GM19193 (cell line): ENCODE results near the gene CUL1.

ENCODE experiments used
- POLR2A ChIP-seq: IDR thresholded peaks from 4 replicates; pipeline ENCODE4 v1.6.1; 2011; ENCODE audit not compliant: insufficient read depth, insufficient read length; ENCODE audit errors: extremely low read depth

CUL1 gene

DNA sequence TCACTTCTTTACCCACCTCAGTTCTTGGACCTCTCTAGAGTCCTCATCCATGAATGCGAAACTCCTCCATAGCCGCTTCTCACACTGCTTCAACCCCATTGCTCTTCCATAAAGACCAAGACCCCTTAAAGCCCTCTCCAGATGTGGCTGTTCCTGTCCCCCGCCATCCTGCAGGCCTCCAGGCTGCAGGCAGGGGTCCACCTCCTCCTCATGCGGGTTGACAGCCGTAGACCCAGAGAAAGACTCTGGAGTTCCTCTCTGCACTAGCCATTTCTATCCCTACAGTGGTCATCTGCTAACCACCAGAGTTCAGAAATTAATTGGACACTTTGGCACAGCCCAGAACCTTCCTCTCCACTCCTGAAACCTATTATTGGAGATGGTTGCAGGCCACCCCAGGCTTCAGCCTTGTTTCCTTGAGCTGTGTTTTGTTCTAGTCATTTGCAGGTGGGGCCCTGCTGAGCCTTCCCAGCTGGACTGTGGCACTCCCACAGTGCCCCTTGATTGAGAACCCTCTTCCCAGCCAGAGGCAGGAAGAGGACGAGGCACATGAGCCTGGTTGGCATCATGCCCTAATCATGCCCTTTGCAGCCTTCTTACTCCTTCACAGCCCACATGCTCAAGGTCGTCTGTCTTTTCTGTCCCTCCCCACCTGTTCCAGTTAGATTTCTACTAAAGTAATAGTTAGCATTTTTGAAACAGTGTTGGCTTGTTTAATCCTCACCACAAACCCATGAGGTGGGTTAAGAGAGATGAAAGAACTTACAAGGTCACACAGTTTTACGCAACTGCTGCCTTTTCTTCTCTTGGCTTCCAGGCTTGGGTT, 23.9 kb downstream of the CUL1 start:
- TF ChIP-seq POLR2A, result no peak

DNA sequence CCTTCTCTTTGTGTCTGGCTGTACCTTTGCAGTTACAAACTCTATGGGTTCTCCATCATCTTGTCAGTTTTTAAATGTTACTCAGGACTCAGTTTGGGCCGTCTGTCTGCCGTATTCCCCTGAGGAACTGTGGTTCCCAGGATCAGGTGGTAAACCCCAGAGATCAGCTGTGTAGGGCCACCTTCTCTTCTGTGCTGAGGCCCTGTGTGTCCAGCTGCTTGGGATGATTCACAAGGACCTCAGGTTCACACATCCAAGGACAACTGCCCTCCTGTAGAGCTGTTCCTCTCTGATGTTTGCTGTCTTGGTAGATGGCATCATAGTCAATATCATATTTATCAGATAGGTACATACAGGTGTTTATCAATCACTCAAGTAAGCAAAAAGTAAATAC, 24.5 kb downstream of the CUL1 start:
- TF ChIP-seq POLR2A, result no peak

DNA sequence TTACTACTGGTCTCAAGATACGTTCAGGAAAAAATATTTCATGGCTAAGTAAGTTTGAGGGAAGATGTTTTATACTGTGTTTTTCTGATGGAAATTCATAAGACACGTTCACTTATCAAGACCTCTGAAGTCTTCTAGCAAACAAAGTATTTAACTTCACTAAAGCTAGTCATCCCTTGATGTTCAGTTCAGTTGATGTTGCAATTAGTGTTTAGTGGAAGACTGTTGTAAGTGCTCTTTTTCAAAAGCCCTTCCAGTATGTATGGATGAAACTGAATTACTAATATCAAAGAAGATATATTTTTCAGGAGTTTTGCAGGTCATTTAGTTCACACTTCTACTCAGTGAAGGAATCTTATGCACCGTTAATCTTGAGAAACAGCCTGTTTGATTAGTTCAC, 25.1 kb downstream of the CUL1 start:
- TF ChIP-seq POLR2A, result no peak

DNA sequence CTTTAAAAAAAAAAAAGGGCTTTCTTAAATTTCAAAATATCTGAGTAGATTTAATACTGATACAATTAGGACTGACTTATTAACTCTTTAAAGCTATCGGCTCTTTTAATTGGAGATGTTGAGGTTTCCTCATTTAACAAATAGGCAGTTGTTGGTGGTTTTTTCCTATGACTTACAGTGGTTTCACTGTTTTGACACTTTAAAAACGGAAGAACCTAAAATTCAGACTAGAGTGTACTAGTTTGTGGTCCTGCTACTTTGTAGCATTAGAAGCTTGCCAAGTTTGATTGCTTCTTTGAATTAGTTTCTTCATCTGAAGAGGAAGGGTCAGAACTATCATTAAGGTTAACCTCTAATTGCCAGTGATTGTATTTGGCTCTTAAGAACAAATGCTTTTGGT, 27.7 kb downstream of the CUL1 start:
- no peak for TF ChIP-seq POLR2A

DNA sequence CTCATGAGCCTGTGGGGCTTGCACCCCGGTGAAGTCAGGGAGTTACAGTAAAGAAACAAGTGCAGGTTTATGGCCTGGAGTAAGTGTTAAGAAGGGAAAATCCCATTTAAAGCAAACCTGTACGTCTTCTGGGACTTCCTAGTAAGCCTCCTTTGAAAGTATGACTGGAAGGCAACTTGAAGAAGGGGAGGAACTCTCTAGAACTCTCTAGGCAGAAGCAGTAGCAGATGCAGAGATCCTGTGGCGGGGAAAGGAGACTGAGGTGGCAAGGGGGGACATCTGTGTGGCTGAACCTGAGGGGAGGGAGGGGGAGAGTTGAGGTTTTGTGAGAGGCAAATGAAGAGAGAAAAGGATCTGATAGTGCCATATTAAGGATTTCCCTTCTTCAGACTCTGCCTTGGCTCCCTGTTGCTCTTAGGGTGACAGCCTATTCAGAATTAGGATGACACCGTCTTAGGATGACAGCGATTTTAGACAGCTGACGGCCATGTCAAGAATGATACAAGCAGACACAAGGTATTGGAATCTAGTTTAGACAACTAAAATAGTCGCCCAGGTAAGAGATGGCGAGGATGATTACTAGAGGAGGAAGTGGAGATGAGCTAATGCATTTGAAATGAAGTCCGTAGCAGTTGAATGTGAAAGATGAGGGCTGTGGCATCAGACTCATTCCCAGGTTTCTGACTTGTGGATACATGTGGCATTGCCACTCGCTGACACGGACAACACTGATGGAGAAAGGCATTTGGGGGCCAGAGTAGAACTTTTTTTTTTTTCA, 29.0 kb downstream of the CUL1 start:
- TF ChIP-seq POLR2A, result no peak

DNA sequence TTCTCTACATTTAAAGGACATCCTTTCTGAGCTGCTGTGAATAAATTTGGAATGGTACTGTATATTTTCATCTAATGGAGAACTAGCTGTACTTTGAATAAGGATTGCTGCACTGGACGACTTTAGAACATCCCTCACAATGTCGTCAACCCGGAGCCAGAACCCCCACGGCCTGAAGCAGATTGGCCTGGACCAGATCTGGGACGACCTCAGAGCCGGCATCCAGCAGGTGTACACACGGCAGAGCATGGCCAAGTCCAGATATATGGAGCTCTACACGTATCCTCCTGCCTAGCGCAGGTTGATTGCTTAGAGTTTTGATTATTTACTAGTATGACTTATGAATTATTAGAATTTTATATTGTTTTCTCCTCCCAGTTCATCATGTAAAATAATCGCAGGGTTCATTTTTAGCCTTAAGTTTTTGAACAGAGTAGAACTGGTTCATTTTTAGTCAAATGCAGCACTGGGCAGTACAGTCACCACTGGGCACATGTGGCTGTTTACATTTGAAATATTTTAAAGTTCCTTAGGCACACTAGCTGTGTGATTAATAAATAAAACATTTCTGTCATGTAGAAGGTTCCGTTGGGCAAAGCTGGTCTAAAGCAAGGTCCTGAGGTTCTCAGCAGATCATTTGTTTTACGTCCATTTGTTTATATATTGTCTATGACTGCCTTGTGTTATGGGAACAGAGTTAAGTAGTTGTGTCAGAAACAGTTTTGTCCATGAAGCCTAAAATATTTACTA, 31.5 kb downstream of the CUL1 start:
- no peak for TF ChIP-seq POLR2A

DNA sequence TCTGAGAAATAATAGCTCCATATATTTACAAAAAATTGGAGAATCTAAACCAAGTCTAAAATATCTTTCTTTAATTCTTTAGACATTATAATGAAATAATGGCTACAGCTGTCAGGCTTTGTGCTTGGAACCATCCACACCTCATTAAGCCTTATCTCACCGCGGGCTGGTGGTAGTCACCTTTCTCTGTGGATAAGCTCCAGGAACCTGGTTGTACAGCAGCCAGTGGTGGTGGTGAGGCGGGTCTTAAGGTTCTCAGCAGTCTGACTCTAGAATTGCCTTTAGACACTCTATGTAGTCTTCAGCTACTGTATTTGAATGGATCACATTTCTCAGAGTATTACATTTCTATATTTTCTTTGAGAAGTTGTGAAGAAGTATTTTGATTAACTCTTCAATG, 34.2 kb downstream of the CUL1 start:
- TF ChIP-seq POLR2A, result no peak

DNA sequence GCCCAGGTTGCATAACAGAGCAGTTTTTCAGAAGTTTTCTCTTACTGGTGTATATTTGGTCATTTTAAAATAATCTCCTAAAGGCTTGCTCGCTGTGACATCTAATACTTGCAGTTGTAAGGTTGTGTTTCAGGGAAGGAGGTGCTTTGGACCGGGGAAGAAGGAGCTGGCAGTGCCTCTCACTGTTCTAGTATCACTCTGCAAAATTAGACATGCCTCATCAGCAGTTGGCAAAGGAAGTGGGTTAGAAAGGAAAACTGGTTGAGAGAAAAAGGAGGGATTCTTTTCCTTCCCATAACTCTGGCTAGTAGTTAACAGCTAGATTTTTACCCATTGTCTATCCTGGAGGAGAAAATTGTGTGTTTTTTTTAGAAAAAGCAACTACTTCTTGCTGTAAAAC, 34.8 kb downstream of the CUL1 start:
- TF ChIP-seq POLR2A, result no peak

DNA sequence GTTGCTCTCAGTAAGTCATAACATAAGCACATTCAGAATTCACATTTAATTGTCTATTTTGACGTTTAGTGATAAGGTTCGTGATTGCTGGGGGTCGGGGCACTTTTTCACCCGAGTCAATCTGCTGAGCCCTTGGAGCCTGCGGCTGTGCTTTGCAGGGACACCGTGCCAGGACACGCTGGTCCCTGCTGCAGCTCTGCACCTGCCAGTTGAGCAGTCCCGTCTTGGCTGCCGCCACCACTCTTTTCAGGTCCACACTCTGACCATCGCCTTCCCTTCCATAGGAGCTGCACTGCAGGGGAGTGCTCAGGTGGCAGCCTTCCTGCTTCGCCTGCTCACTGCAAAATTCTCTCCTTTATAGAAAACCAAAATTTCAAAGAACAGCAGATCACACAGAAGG, 36.4 kb downstream of the CUL1 start:
- TF ChIP-seq POLR2A, result no peak

DNA sequence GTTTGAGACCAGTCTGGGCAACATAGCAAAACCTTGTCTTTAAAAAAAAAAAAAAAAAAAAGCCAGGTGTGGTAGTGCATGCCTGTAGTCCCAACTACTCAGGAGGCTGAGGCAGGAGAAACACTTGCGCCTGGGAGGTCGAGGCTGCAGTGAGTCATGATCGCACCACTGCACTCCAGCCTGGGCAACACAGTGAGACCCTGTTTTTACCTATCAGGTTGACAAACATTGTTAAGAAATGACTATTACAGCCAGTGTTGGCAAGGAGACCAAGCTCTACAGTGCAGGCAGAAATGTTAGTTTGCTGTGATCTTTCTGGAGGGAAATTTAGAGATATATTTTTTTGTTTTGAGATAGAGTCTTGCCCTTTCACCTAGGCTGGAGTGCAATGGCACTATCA, 37.3 kb downstream of the CUL1 start:
- TF ChIP-seq POLR2A, result no peak

DNA sequence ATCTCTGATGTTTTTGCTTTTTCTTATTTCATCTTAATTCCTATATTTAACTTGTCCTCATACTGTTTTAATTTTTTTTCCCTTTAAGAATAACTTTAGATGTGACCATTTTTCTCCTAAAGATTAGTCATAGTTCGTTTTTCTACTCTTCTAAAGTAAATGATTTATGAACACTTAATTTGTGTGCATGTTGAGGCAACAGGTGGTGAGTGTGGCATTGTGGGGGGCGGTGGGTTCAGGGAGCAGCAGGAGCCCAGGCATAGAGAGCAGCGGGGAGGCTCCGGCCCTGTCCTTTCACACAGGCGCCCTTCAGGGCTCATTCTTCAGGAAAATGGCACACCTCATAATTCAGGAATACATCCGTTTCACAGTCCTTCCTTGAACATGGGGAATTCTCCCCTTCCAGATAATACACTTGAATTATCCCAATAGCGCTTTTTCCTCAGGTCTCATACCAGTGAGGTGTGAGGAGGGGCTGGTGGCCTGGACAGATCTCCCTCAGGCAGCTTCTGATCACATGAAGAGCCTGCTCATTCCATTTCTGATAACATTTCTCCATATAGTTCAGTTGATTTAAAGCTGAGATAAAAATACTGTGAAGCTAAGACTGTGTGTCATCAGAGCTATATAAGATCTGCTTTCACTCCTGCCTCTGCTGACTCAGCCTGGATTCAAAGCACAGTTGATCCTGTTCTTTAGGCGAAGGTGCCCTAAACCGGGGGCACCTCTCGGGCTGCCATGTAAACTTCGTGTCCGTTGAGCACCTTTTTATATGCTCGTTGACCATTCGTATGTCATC, 40.2 kb downstream of the CUL1 start:
- no peak for TF ChIP-seq POLR2A

DNA sequence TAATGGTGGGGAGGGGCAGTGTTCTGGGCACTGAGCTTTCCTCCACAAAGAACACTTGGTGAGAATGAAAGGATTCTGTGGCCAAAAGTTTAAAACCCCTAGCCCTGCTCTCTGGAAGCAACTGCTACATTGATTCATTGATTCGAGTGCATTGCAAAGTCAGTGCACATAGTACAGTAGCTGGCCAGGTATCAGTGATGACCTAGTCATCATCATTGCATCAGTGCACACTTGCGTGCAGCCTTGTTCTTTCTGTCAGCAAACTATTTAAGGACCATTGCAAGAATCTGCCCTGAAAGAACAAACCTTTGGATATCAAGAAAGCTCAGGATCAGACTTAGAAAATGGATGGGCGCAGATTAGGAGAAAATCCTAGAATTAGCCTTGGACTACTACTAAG, 47.4 kb downstream of the CUL1 start:
- TF ChIP-seq POLR2A, result no peak

DNA sequence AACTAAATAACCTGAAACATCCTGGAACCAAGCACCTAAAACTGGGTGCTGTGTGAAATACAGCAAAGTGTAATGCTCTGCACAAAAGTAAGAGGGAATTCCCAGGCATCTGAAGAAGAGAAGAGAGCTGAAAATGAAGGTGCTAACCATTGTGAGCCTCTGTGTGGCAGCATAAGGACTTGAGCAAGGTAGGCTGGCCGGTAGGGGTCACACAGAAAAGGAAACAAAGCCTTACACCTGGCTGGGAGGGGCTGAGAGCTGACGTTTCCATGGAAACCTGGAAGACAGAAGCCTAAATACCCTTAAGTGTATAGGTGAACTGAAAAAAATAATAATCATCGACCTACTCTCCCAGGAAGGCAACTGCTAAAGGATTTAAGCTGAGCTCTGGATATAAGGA, 48.6 kb downstream of the CUL1 start:
- no peak for TF ChIP-seq POLR2A

DNA sequence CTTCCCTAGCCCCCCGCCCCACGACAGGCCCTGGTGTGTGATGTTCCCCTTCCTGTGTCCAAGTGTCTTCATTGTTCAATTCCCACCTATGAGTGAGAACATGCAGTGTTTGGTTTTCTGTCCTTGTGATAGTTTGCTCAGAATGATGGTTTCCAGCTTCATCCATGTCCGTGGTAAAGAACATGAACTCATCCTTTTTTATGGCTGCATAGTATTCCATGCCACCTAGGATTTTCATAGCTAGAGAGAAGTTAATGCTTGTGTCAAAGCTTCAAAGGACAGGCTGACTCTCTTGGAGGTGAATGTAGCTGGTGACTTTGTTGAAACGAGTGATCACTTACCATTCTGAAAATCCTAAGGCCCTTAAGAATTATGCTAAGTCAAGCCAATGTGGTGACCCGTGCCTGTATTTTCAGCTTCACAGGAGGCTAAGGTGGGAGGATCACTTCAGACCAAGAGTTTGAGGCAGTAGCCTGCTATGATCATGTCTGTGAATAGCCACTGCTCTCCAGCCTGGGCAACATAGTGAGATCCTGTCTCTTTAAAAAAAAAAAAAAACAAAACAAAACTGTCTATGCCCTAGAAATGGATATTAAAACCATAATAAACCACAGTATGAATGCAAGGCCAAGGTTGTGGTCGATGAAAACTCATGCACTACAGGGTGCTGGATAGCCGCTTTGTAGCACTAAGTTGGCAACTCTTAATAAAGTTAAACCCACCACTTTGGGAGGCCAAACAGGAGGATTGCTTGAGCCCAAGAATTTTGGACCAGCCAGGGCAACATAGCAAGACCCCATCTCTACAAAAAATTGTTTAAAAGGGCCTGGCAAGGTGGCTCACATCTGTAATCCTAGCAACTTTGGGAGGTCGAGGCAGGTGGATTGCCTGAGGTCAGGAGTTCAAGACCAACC, 52.0 kb downstream of the CUL1 start:
- TF ChIP-seq POLR2A, result no peak
